Fibroblast of lung (primary cell): ENCODE measurements around the gene CENPX. TPM values are rescaled to one million over a fixed set of nuclear protein-coding genes. Genes with fewer than 3 reads are reported as not detected.

Experiments used
- DNase-seq, 2 donors: peaks; one replicate each; pipeline versions ENCODE4 v3.0.0 to v3.0.0-alpha.2; 2010; ENCODE audit warnings: low read depth in 2 of 2
- H2AFZ ChIP-seq: 2 replicates; pipeline ENCODE4 v1.5.1; 2012; ENCODE audit warnings: low read length, control low read depth, inconsistent platforms
- H3K27ac ChIP-seq: 2 replicates; pipeline ENCODE4 v1.5.1; 2011; ENCODE audit warnings: low read length, control low read depth; ENCODE audit not compliant: insufficient read depth
- H3K27me3 ChIP-seq: 2 replicates; pipeline ENCODE4 v1.5.1; 2011; ENCODE audit warnings: mild to moderate bottlenecking, low read length; ENCODE audit not compliant: control insufficient read depth, insufficient read depth
- H3K36me3 ChIP-seq: 2 replicates; pipeline ENCODE4 v1.5.1; 2011; ENCODE audit warnings: low read length; ENCODE audit not compliant: control insufficient read depth, insufficient read depth
- H3K4me1 ChIP-seq: 2 replicates; pipeline ENCODE4 v1.5.1; 2011; ENCODE audit warnings: low read length; ENCODE audit not compliant: control insufficient read depth, insufficient read depth; ENCODE audit errors: extremely low read depth
- H3K4me2 ChIP-seq: 2 replicates; pipeline ENCODE4 v1.5.1; 2011; ENCODE audit warnings: low read length, control low read depth; ENCODE audit not compliant: insufficient read depth; ENCODE audit errors: extremely low read depth
- H3K4me3 ChIP-seq, 4 experiments: fragments of 200-600 bp in 1 of 4; sonication (generic) in 1 of 4; replicated peaks in 1 of 4; 2 replicates each; pipeline ENCODE4 v1.5.1; 2011 to 2016; ENCODE audit warnings: low read length in 4 of 4, low read depth in 3 of 4, mild to moderate bottlenecking in 3 of 4, control low read depth in 2 of 4, inconsistent platforms in 1 of 4, mixed read lengths in 1 of 4; ENCODE audit not compliant: insufficient read depth in 1 of 4; ENCODE audit errors: control extremely low read depth in 1 of 4
- H3K79me2 ChIP-seq: 2 replicates; pipeline ENCODE4 v1.5.1; 2012; ENCODE audit warnings: mild to moderate bottlenecking, low read length, inconsistent platforms; ENCODE audit not compliant: control insufficient read depth, insufficient read depth
- H3K9ac ChIP-seq: 2 replicates; pipeline ENCODE4 v1.5.1; 2011; ENCODE audit warnings: mild to moderate bottlenecking, low read length, control low read depth; ENCODE audit not compliant: insufficient read depth
- H3K9me3 ChIP-seq: 2 replicates; pipeline ENCODE4 v1.5.1; 2012; ENCODE audit warnings: low read depth, low read length; ENCODE audit not compliant: control insufficient read depth, insufficient read depth
- H4K20me1 ChIP-seq: 2 replicates; pipeline ENCODE4 v1.5.1; 2011; ENCODE audit warnings: low read length; ENCODE audit not compliant: control insufficient read depth, insufficient read depth; ENCODE audit errors: extremely low read depth
- EZH2 ChIP-seq: IDR thresholded peaks from 2 replicates; pipeline ENCODE4 v1.5.1; 2012; ENCODE audit warnings: low read length, control low read depth, mild to moderate bottlenecking; ENCODE audit errors: missing control alignments
- polyA plus RNA-seq, 2 donors: library from polyadenylated mRNA; depleted of rRNA in 1 of 2; stranded (reverse) in 1 of 2; unstranded in 1 of 2; fragments of >200 nt; gene quantifications; 2 replicates each; pipeline ENCODE4 v1.2.1, GENCODE V29; 2011 to 2012; ENCODE audit warnings: missing spikeins in 1 of 2
- total RNA-seq: library from RNA; depleted of rRNA; stranded (reverse); fragments of >200 nt; gene quantifications from 2 replicates; pipeline ENCODE4 v1.2.1, GENCODE V29; 2014
- TF ChIP-seq, protein P1 (sequence below), 2 donors: IDR thresholded peaks in 1 of 2; conservative IDR thresholded peaks in 1 of 2; 1 replicate in 1 of 2; 2 replicates in 1 of 2; pipeline ENCODE4 v1.5.1; 2011 to 2012; ENCODE audit warnings: low read length in 2 of 2, control low read depth in 1 of 2, inconsistent platforms in 1 of 2, low read depth in 1 of 2, mild to moderate bottlenecking in 1 of 2

CENPX gene
- total and polyA plus RNA-seq, 2 donors (not counting 1 experiment from before 2014, with no cell fraction given): 29.2 to 30.4 TPM

DNA sequence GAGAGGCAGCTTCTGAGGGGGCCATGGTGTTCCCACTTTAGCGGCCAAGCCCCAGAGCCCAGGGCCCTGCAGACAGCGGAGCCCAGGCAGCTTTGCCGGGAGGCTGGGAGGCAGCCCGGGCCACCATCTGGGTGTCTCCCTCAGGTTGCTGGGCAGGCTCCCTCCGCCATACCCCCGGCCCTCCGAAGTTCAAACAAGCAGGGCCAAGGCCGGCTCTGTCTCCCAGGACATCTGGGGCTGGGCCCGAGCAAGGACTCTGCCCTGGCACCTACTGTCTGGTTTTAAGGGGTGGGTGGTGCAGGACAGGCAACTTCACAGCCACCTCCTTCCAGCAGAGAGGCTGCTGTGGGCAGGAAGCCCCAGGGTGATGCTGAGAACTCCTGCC, 40.3 kb upstream of the CENPX start:
- no peaks in the 10 kb centered on the region for H3K9me3 ChIP-seq
- peaks cover 12% of the 10 kb centered on the region for H3K79me2 ChIP-seq
- no peak overlapping the region for H2AFZ ChIP-seq
- peaks cover 36% of the 10 kb centered on the region for H3K36me3 ChIP-seq
- H3K27me3 ChIP-seq: no peaks in the 10 kb centered on the region
- H3K4me1 ChIP-seq: no peaks in the 10 kb centered on the region
- H3K4me2 ChIP-seq: no peak overlapping the region
- no peak overlapping the region for H3K27ac ChIP-seq
- DNase-seq: no peak
- no peak overlapping the region for H3K4me3 ChIP-seq
- no peak overlapping the region for H3K9ac ChIP-seq
- no peaks in the 10 kb centered on the region for H4K20me1 ChIP-seq
- no peak for TF ChIP-seq EZH2

GRCh38 chr17:82062076-82062983, 39.7 kb upstream of the CENPX start:
- H3K9me3 ChIP-seq: no peaks in the 10 kb centered on the region
- H3K27me3 ChIP-seq: no peaks in the 10 kb centered on the region
- no peaks in the 10 kb centered on the region for H4K20me1 ChIP-seq
- peaks cover 12% of the 10 kb centered on the region for H3K79me2 ChIP-seq
- H3K4me2 ChIP-seq: no peak overlapping the region
- TF ChIP-seq, protein P1, sequence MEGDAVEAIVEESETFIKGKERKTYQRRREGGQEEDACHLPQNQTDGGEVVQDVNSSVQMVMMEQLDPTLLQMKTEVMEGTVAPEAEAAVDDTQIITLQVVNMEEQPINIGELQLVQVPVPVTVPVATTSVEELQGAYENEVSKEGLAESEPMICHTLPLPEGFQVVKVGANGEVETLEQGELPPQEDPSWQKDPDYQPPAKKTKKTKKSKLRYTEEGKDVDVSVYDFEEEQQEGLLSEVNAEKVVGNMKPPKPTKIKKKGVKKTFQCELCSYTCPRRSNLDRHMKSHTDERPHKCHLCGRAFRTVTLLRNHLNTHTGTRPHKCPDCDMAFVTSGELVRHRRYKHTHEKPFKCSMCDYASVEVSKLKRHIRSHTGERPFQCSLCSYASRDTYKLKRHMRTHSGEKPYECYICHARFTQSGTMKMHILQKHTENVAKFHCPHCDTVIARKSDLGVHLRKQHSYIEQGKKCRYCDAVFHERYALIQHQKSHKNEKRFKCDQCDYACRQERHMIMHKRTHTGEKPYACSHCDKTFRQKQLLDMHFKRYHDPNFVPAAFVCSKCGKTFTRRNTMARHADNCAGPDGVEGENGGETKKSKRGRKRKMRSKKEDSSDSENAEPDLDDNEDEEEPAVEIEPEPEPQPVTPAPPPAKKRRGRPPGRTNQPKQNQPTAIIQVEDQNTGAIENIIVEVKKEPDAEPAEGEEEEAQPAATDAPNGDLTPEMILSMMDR (conservative IDR thresholded peaks at IDR 0.05 in 1 of 2, IDR thresholded peaks at IDR 0.05 in 1 of 2; ENCODE audit: low read depth in 1 of 2, low read length in 2 of 2): no peak
- no peak for TF ChIP-seq EZH2
- no peaks in the 10 kb centered on the region for H3K4me1 ChIP-seq
- H3K36me3 ChIP-seq: peaks cover 36% of the 10 kb centered on the region
- no peak overlapping the region for H3K9ac ChIP-seq
- no peak overlapping the region for H3K4me3 ChIP-seq
- DNase-seq: no peak
- H3K27ac ChIP-seq: no peak overlapping the region
- H2AFZ ChIP-seq: no peak overlapping the region

DNA sequence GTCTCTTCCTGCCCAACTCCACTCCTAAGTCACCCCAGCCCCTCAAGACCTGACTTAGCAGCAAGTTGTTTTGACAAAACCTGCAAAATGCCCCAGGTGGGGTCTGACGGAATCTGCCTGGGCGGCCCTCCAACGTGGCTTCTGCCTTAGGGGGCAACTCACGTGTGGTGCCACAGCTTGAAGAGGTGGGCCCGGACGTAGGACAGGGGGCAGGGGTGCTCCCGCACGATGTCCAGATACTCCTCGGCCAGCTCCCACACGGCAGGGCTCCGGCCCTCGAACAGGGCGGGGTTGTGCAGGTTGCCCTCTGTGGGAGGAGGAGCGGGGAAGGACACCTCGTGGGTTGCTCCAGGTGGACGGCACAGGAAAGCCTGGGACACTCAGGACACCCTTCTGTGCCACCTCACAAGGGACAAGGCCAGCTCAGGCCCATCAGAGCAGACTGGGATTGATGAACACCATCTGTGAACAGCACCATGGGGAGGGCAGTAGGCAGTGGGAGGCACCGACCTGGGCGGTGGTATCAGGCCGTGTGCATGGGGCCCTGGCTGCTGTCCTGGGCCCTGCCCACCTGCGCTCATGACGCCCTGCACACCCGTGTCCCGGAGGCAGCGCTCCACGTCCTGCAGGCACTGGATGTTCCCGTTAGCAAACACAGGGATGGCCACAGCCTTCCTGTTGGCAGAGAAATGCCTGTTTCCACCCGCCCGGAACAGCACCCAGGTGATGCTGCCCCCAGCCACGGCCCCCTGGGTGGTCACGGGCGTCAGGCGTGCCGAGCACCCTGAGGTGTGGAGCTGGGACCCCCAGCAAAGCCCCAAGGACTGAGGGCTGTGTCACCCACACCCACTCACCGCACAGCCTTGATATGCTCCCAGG, 38.6 kb upstream of the CENPX start:
- Histone ChIP-seq H3K27ac (no peak overlapping the region), H3K9ac (no peak overlapping the region), H3K4me2 (no peak overlapping the region), H3K9me3 (no peaks in the 10 kb centered on the region), H3K36me3 (peaks cover 46% of the 10 kb centered on the region), H2AFZ (no peak overlapping the region), H3K4me3 (no peak overlapping the region), H3K27me3 (no peaks in the 10 kb centered on the region), H3K4me1 (no peaks in the 10 kb centered on the region), H4K20me1 (no peaks in the 10 kb centered on the region), H3K79me2 (peaks cover 12% of the 10 kb centered on the region)
- DNase-seq: no peak
- TF ChIP-seq, protein P1 (conservative IDR thresholded peaks at IDR 0.05 in 1 of 2, IDR thresholded peaks at IDR 0.05 in 1 of 2; ENCODE audit: low read depth in 1 of 2, low read length in 2 of 2): no peak
- no peak for TF ChIP-seq EZH2
